ENCODE measurements around the gene CDH12.

Gene CDH12

GRCh38 chr5:21882074-21882745 lies 970.9 kb downstream of the CDH12 start:
- peak in 1 of 10 donors; percentile 52 for DNase-seq
- intact Hi-C loops (cut with DNase I), result no loop called here

- DNase-seq, result no peak
Observed at GRCh38 chr5:21880164-21880563, 973.0 kb downstream of the CDH12 start.

GRCh38 chr5:21862986-21863385 lies 990.2 kb downstream of the CDH12 start:
- DNase-seq, result no peak
- intact Hi-C loops (cut with DNase I), result no loop called here

More at GRCh38 chr5:21880164-21880563, 973.0 kb downstream of the CDH12 start:
- intact Hi-C loops (cut with DNase I), result no loop called here

GRCh38 chr5:21858441-21858840 lies 994.7 kb downstream of the CDH12 start:
- intact Hi-C loops (cut with DNase I), result no loop called here

GRCh38 chr5:21856987-21857386 lies 996.2 kb downstream of the CDH12 start:
- intact Hi-C loops (cut with DNase I), result no loop called here
- DNase-seq, result no peak

More at GRCh38 chr5:21858441-21858840, 994.7 kb downstream of the CDH12 start:
- no peak for DNase-seq

GRCh38 chr5:21847300-21847699 lies 1005.8 kb downstream of the CDH12 start:
- intact Hi-C loops (cut with DNase I), result no loop called here
- DNase-seq, result no peak

- intact Hi-C loops (cut with DNase I), result no loop called here
- DNase-seq, result no peak
Observed at GRCh38 chr5:21844960-21845359, 1008.2 kb downstream of the CDH12 start.

GRCh38 chr5:21834863-21835262 lies 1018.3 kb downstream of the CDH12 start:
- DNase-seq, result no peak
- intact Hi-C loops (cut with DNase I), result no loop called here

GRCh38 chr5:21831145-21831787 lies 1021.9 kb downstream of the CDH12 start:
- intact Hi-C loops (cut with DNase I), result no loop called here
- no peak for DNase-seq

- no peak for DNase-seq
- intact Hi-C loops (cut with DNase I), result no loop called here
Observed at GRCh38 chr5:21826884-21827283, 1026.3 kb downstream of the CDH12 start.

GRCh38 chr5:21823588-21823987 lies 1029.6 kb downstream of the CDH12 start:
- DNase-seq, result no peak
- intact Hi-C loops (cut with DNase I), result no loop called here

- intact Hi-C loops (cut with DNase I), result no loop called here
- DNase-seq, result no peak
Observed at GRCh38 chr5:21823076-21823574, 1030.0 kb downstream of the CDH12 start.

GRCh38 chr5:21820527-21820926 lies 1032.6 kb downstream of the CDH12 start:
- intact Hi-C loops (cut with DNase I), result no loop called here
- DNase-seq, result no peak

- intact Hi-C loops (cut with DNase I), result loop anchor here (10.0 kb wide), 1 partner anchor 406 kb away; no protein-coding TSS in a partner anchor
- no peak for DNase-seq
Observed at GRCh38 chr5:21818370-21818720, 1034.8 kb downstream of the CDH12 start.

- intact Hi-C loops (cut with DNase I), result loop anchor here (10.0 kb wide), 1 partner anchor 407 kb away; no protein-coding TSS in a partner anchor
Observed at GRCh38 chr5:21817668-21818369, 1035.3 kb downstream of the CDH12 start.

GRCh38 chr5:21810737-21811316 lies 1042.3 kb downstream of the CDH12 start:
- intact Hi-C loops (cut with DNase I), result loop anchor here (10.0 kb wide), 1 partner anchor 414 kb away; no protein-coding TSS in a partner anchor
- DNase-seq, result no peak

More at GRCh38 chr5:21817668-21818369, 1035.3 kb downstream of the CDH12 start:
- no peak for DNase-seq

- DNase-seq, result no peak
- intact Hi-C loops (cut with DNase I), result loop anchor here (10.0 kb wide), 1 partner anchor 415 kb away; no protein-coding TSS in a partner anchor
Observed at GRCh38 chr5:21809611-21810010, 1043.5 kb downstream of the CDH12 start.

GRCh38 chr5:21807953-21808352 lies 1045.2 kb downstream of the CDH12 start:
- intact Hi-C loops (cut with DNase I), result no loop called here
- no peak for DNase-seq

GRCh38 chr5:21806943-21807342 lies 1046.2 kb downstream of the CDH12 start:
- intact Hi-C loops (cut with DNase I), result no loop called here
- no peak for DNase-seq

- no peak for DNase-seq
- intact Hi-C loops (cut with DNase I), result no loop called here
Observed at GRCh38 chr5:21806271-21806670, 1046.9 kb downstream of the CDH12 start.
